Activated CD4-positive, alpha-beta T cell treated with anti-CD3 and anti-CD28 coated beads, Interleukin-2, amount 10 ng/mL, durations not matched to agents 24 days and 14 days (primary cell): ENCODE measurements around the gene MAST4. TPM values are rescaled to one million over a fixed set of nuclear protein-coding genes. Genes with fewer than 3 reads are reported as not detected.

Source experiments
- DNase-seq: peaks from one replicate; pipeline ENCODE4 v3.0.0; 2022
- H3K27ac Mint-ChIP-seq: one replicate; pipeline ENCODE4 v1.8.0; 2022; ENCODE audit warnings: mild to moderate bottlenecking, mixed read lengths
- H3K27me3 Mint-ChIP-seq: one replicate; pipeline ENCODE4 v1.8.0; 2022; ENCODE audit warnings: mixed read lengths
- H3K36me3 Mint-ChIP-seq: one replicate; pipeline ENCODE4 v1.8.0; 2022; ENCODE audit warnings: low read depth, mild to moderate bottlenecking, mixed read lengths
- H3K4me1 Mint-ChIP-seq: one replicate; pipeline ENCODE4 v1.8.0; 2021; ENCODE audit warnings: mixed read lengths
- H3K4me3 Mint-ChIP-seq: one replicate; pipeline ENCODE4 v1.8.0; 2022; ENCODE audit warnings: mild to moderate bottlenecking, moderate library complexity, mixed read lengths
- H3K9me3 Mint-ChIP-seq: one replicate; pipeline ENCODE4 v1.8.0; 2021; ENCODE audit warnings: mixed read lengths
- intact Hi-C: fragments of 100-400 bp; cut with micrococcal nuclease; formaldehyde crosslinking; loops from one replicate; pipeline ENCODE4 v1.15.1; 2023
- total RNA-seq: library from RNA; stranded (reverse); gene quantifications from 2 replicates; pipeline ENCODE4 v1.2.3, GENCODE V29; 2022

Gene MAST4
- total RNA-seq, 1 donor from 2014 or later, result 16.1 TPM

- H3K27ac Mint-ChIP-seq, result no peak overlapping the region
- H3K36me3 Mint-ChIP-seq, result peaks cover 2% of the 10 kb centered on the region
- H3K9me3 Mint-ChIP-seq, result no peaks in the 10 kb centered on the region
- H3K4me1 Mint-ChIP-seq, result peaks cover 6% of the 10 kb centered on the region
- H3K4me3 Mint-ChIP-seq, result no peak overlapping the region
- intact Hi-C loops, result no loop called here
- H3K27me3 Mint-ChIP-seq, result no peaks in the 10 kb centered on the region
- peak; percentile 52 for DNase-seq
Observed at GRCh38 chr5:66993448-66993847, 397.3 kb downstream of the MAST4 start.

- peaks cover 6% of the 10 kb centered on the region for H3K4me1 Mint-ChIP-seq
- H3K27me3 Mint-ChIP-seq, result no peaks in the 10 kb centered on the region
- no peak for DNase-seq
- intact Hi-C loops, result no loop called here
- no peaks in the 10 kb centered on the region for H3K9me3 Mint-ChIP-seq
- no peak overlapping the region for H3K4me3 Mint-ChIP-seq
- H3K36me3 Mint-ChIP-seq, result peaks cover 2% of the 10 kb centered on the region
- no peak overlapping the region for H3K27ac Mint-ChIP-seq
Observed at GRCh38 chr5:66993882-66994281, 397.7 kb downstream of the MAST4 start.

- intact Hi-C loops, result no loop called here
- no peaks in the 10 kb centered on the region for H3K27me3 Mint-ChIP-seq
- no peak overlapping the region for H3K4me3 Mint-ChIP-seq
- peaks cover 6% of the 10 kb centered on the region for H3K4me1 Mint-ChIP-seq
- no peaks in the 10 kb centered on the region for H3K9me3 Mint-ChIP-seq
- H3K36me3 Mint-ChIP-seq, result peaks cover 2% of the 10 kb centered on the region
- no peak overlapping the region for H3K27ac Mint-ChIP-seq
- DNase-seq, result no peak
Observed at GRCh38 chr5:66994790-66995189, 398.6 kb downstream of the MAST4 start.

GRCh38 chr5:67000794-67001475, 404.7 kb downstream of the MAST4 start:
- peaks cover 8% of the 10 kb centered on the region for H3K36me3 Mint-ChIP-seq
- H3K4me3 Mint-ChIP-seq, result no peak overlapping the region
- no peaks in the 10 kb centered on the region for H3K9me3 Mint-ChIP-seq
- H3K27ac Mint-ChIP-seq, result no peak overlapping the region
- H3K4me1 Mint-ChIP-seq, result peaks cover 26% of the 10 kb centered on the region
- H3K27me3 Mint-ChIP-seq, result no peaks in the 10 kb centered on the region
- DNase-seq, result no peak
- intact Hi-C loops, result loop anchor here (5.0 to 10.0 kb wide), 4 partner anchors 166 to 1274 kb away; no protein-coding TSS in a partner anchor

- no peak for DNase-seq
- Mint-ChIP-seq H3K27me3 (no peaks in the 10 kb centered on the region), H3K36me3 (peaks cover 16% of the 10 kb centered on the region), H3K4me3 (no peak overlapping the region), H3K27ac (no peak overlapping the region), H3K9me3 (no peaks in the 10 kb centered on the region), H3K4me1 (peaks cover 47% of the 10 kb centered on the region)
- intact Hi-C loops, result loop anchor here (2.0 to 10.0 kb wide), 5 partner anchors 14 to 1272 kb away; no protein-coding TSS in a partner anchor
Observed at GRCh38 chr5:67002832-67003684, 406.9 kb downstream of the MAST4 start.

GRCh38 chr5:67003685-67003934, 407.4 kb downstream of the MAST4 start:
- H3K27ac Mint-ChIP-seq, result peak overlapping the region; percentile 40
- intact Hi-C loops, result loop anchor here (2.0 to 10.0 kb wide), 5 partner anchors 15 to 1271 kb away; no protein-coding TSS in a partner anchor
- H3K4me3 Mint-ChIP-seq, result peak overlapping the region; percentile 96
- H3K27me3 Mint-ChIP-seq, result no peaks in the 10 kb centered on the region
- H3K4me1 Mint-ChIP-seq, result peaks cover 51% of the 10 kb centered on the region
- H3K9me3 Mint-ChIP-seq, result no peaks in the 10 kb centered on the region
- DNase-seq, result no peak
- peaks cover 16% of the 10 kb centered on the region for H3K36me3 Mint-ChIP-seq

- Mint-ChIP-seq H3K4me1 (peaks cover 56% of the 10 kb centered on the region), H3K27me3 (no peaks in the 10 kb centered on the region), H3K4me3 (peak overlapping the region; percentile 96), H3K36me3 (peaks cover 20% of the 10 kb centered on the region), H3K27ac (peak overlapping the region; percentile 97), H3K9me3 (no peaks in the 10 kb centered on the region)
- DNase-seq, result peak; percentile 96
- intact Hi-C loops, result loop anchor here (1.0 to 10.0 kb wide), 11 partner anchors 15 to 1271 kb away; partner anchors contain the start of gene PIK3R1
Observed at GRCh38 chr5:67003935-67004729, 407.9 kb downstream of the MAST4 start.

- Mint-ChIP-seq H3K36me3 (peaks cover 21% of the 10 kb centered on the region), H3K4me3 (peak overlapping the region; percentile 96), H3K27ac (peak overlapping the region; percentile 97), H3K4me1 (peaks cover 61% of the 10 kb centered on the region), H3K27me3 (no peaks in the 10 kb centered on the region), H3K9me3 (no peaks in the 10 kb centered on the region)
- peak; percentile 70 for DNase-seq
- intact Hi-C loops, result loop anchor here (1.0 to 10.0 kb wide), 11 partner anchors 27 to 1270 kb away; partner anchors contain the start of genes ERBIN and PIK3R1
Observed at GRCh38 chr5:67004730-67005350, 408.6 kb downstream of the MAST4 start.

GRCh38 chr5:67005737-67006499, 409.7 kb downstream of the MAST4 start:
- H3K27ac Mint-ChIP-seq, result peak overlapping the region; percentile 97
- H3K36me3 Mint-ChIP-seq, result peaks cover 21% of the 10 kb centered on the region
- intact Hi-C loops, result loop anchor here (2.0 to 10.0 kb wide), 6 partner anchors 59 to 1269 kb away; partner anchors contain the start of gene ERBIN
- no peaks in the 10 kb centered on the region for H3K9me3 Mint-ChIP-seq
- H3K4me3 Mint-ChIP-seq, result peak overlapping the region; percentile 96
- no peaks in the 10 kb centered on the region for H3K27me3 Mint-ChIP-seq
- DNase-seq, result no peak
- peaks cover 70% of the 10 kb centered on the region for H3K4me1 Mint-ChIP-seq

- no peak for DNase-seq
- Mint-ChIP-seq H3K4me3 (peak overlapping the region; percentile 96), H3K36me3 (peaks cover 19% of the 10 kb centered on the region), H3K9me3 (no peaks in the 10 kb centered on the region), H3K4me1 (peaks cover 76% of the 10 kb centered on the region), H3K27ac (peak overlapping the region; percentile 97), H3K27me3 (no peaks in the 10 kb centered on the region)
- intact Hi-C loops, result loop anchor here (5.0 to 10.0 kb wide), 3 partner anchors 452 to 1268 kb away; partner anchors contain the start of gene ERBIN
Observed at GRCh38 chr5:67006500-67006848, 410.3 kb downstream of the MAST4 start.

GRCh38 chr5:67009028-67009427, 412.8 kb downstream of the MAST4 start:
- peaks cover 2% of the 10 kb centered on the region for H3K9me3 Mint-ChIP-seq
- intact Hi-C loops, result loop anchor here (5.0 to 10.0 kb wide), 3 partner anchors 454 to 1266 kb away; partner anchors contain the start of gene ERBIN
- H3K27ac Mint-ChIP-seq, result peak overlapping the region; percentile 72
- H3K4me1 Mint-ChIP-seq, result peaks cover 79% of the 10 kb centered on the region
- DNase-seq, result no peak
- peaks cover 27% of the 10 kb centered on the region for H3K36me3 Mint-ChIP-seq
- peak overlapping the region; percentile 13 for H3K4me3 Mint-ChIP-seq
- H3K27me3 Mint-ChIP-seq, result no peaks in the 10 kb centered on the region

- Mint-ChIP-seq H3K36me3 (peaks cover 23% of the 10 kb centered on the region), H3K9me3 (peaks cover 2% of the 10 kb centered on the region), H3K4me1 (peaks cover 71% of the 10 kb centered on the region), H3K27me3 (no peaks in the 10 kb centered on the region), H3K27ac (peak overlapping the region; percentile 57), H3K4me3 (peak overlapping the region; percentile 64)
- intact Hi-C loops, result no loop called here
- no peak for DNase-seq
Observed at GRCh38 chr5:67010684-67011409, 414.7 kb downstream of the MAST4 start.
